ENCODE measurements around the gene RDH13. TPM values are rescaled to one million over a fixed set of nuclear protein-coding genes. Genes with fewer than 3 reads are reported as not detected.

RDH13 gene
- total and polyA plus RNA-seq, 10 of the 15 experiments (the other 5 are each of a cell fraction or from before 2014, with no cell fraction given), result 1.3 to 11.6 (median 8.9) TPM

DNA sequence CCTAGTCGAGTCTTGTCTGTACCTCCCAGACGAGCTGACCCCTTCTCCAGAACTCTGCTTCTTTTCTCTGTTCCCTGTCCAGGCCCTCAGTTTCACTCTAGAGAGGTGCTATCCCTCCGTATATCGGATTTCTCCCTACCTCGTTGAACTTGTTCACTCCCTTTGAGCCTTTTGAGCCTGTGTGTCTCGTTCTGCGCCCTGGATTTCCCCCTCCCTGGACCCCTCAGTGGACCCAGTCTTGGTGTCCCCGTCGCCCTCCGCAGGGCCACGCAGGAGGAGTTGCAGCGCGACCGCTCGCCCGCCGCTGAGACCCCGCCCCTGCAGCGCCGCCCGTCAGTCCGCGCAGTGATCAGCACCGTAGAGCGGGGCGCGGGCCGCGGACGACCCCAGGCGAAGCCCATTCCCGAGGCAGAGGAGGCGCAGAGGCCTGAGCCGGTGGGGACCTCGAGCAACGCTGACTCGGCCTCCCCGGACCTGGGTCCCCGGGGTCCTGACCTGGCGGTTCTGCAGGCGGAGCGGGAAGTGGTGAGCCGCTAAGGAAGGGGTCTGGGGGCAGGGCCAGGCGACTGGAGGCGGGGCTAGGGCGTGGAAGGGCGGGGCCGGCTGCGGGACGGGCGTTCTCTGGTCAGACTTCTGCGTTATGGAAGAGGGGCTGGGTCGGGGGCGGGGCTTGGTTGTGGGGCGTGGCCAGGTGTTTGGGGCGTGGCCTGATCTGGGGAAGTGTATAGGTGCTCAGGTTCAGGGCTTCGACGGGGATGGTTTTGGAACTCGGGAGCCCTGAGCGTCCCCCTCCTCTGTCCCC lies 18.2 kb upstream of the RDH13 start:
- H3K79me2 ChIP-seq (ENCODE audit: control insufficient read depth, insufficient read depth, low read length), result no peaks in the 10 kb centered on the region
- POLR2A ChIA-PET, result interaction anchor here (0.9 kb wide), 1 partner anchor 71 kb away, joined by 3 read pairs; no protein-coding TSS in a partner anchor
- CTCF ChIA-PET, result interaction anchor here (0.8 to 1.0 kb wide), 2 partner anchors 8 to 18 kb away, joined by 3 to 5 read pairs; partner anchors contain the start of gene RDH13
- H2AFZ ChIP-seq (ENCODE audit: control insufficient read depth, low read depth, low read length), result peak overlapping the region; percentile 79
- no peaks in the 10 kb centered on the region; a peak in 2 of 4 replicates for H3K27me3 ChIP-seq (replicated peaks in 1 of 2; ENCODE audit: control insufficient read depth in 2 of 2, insufficient read depth in 2 of 2, low read length in 1 of 2)
- H3K4me1 ChIP-seq (ENCODE audit: control insufficient read depth, insufficient read depth, low read length), result peaks cover 7% of the 10 kb centered on the region; the same call in 1 of the 2 replicates
- no peak for FAIRE-seq
- ATAC-seq, result peak; percentile 89
- peak overlapping the region; percentile 97 for H3K4me2 ChIP-seq (ENCODE audit: control insufficient read depth, insufficient read depth)
- RAD21 ChIA-PET (ENCODE audit: unreplicated experiment), result interaction anchor here (1.7 kb wide), 1 partner anchor 19 kb away, joined by 6 read pairs; the partner anchor contains the start of gene RDH13
- peak overlapping the region; percentile 60 for H3K4me3 ChIP-seq
- in situ Hi-C loops (cut with MboI) (no loop called here), intact Hi-C loops (cut with micrococcal nuclease; ENCODE audit: unreplicated experiment) (no loop called here)
- H3K9me3 ChIP-seq (replicated peaks; ENCODE audit: control insufficient read depth, insufficient read depth, low read length), result no peaks in the 10 kb centered on the region; the same call in 2 of the 3 replicates
- H3K9ac ChIP-seq (ENCODE audit: control insufficient read depth, insufficient read depth, low read length), result peak overlapping the region; percentile 13; the same call in 1 of the 2 replicates
- no peaks in the 10 kb centered on the region for H4K20me1 ChIP-seq (ENCODE audit: control insufficient read depth, insufficient read depth)
- H3K27ac ChIP-seq (ENCODE audit: control insufficient read depth, insufficient read depth), result no peak overlapping the region
- no peaks in the 10 kb centered on the region for H3K36me3 ChIP-seq (ENCODE audit: control insufficient read depth in 2 of 2, insufficient read depth in 2 of 2, low read length in 1 of 2)
- BruUV-seq (replicated peaks), result no TSS peak
- DNase-seq (ENCODE audit: low read depth, low spot score), result peak; percentile 35
- SMC1A ChIA-PET (ENCODE audit: uncharacterized antibody, unreplicated experiment), result no interaction called here
- 5% methylated on average over 39 of the region's 60 CpGs for WGBS (ENCODE audit: insufficient coverage, insufficient replicate concordance, low lambda C conversion rate, missing lambda C conversion rate)
- TF ChIP-seq, protein P1, sequence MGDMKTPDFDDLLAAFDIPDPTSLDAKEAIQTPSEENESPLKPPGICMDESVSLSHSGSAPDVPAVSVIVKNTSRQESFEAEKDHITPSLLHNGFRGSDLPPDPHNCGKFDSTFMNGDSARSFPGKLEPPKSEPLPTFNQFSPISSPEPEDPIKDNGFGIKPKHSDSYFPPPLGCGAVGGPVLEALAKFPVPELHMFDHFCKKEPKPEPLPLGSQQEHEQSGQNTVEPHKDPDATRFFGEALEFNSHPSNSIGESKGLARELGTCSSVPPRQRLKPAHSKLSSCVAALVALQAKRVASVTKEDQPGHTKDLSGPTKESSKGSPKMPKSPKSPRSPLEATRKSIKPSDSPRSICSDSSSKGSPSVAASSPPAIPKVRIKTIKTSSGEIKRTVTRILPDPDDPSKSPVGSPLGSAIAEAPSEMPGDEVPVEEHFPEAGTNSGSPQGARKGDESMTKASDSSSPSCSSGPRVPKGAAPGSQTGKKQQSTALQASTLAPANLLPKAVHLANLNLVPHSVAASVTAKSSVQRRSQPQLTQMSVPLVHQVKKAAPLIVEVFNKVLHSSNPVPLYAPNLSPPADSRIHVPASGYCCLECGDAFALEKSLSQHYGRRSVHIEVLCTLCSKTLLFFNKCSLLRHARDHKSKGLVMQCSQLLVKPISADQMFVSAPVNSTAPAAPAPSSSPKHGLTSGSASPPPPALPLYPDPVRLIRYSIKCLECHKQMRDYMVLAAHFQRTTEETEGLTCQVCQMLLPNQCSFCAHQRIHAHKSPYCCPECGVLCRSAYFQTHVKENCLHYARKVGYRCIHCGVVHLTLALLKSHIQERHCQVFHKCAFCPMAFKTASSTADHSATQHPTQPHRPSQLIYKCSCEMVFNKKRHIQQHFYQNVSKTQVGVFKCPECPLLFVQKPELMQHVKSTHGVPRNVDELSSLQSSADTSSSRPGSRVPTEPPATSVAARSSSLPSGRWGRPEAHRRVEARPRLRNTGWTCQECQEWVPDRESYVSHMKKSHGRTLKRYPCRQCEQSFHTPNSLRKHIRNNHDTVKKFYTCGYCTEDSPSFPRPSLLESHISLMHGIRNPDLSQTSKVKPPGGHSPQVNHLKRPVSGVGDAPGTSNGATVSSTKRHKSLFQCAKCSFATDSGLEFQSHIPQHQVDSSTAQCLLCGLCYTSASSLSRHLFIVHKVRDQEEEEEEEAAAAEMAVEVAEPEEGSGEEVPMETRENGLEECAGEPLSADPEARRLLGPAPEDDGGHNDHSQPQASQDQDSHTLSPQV (IDR thresholded peaks at IDR 0.05), result no peak
- TF ChIP-seq, protein P2, sequence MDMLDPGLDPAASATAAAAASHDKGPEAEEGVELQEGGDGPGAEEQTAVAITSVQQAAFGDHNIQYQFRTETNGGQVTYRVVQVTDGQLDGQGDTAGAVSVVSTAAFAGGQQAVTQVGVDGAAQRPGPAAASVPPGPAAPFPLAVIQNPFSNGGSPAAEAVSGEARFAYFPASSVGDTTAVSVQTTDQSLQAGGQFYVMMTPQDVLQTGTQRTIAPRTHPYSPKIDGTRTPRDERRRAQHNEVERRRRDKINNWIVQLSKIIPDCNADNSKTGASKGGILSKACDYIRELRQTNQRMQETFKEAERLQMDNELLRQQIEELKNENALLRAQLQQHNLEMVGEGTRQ (IDR thresholded peaks at IDR 0.05; ENCODE audit: borderline replicate concordance, low read depth, low read length), result no peak
- no peak for TF ChIP-seq RAD51 (IDR thresholded peaks at IDR 0.05)
- TF ChIP-seq PAX8 (IDR thresholded peaks at IDR 0.05), result no peak
- no peak for TF ChIP-seq CBX3 (IDR thresholded peaks at IDR 0.05; ENCODE audit: borderline replicate concordance, low read depth)
- TF ChIP-seq SPI1 (IDR thresholded peaks at IDR 0.05; ENCODE audit: borderline replicate concordance, insufficient read depth, low read depth, low read length), result 0 out of 2 replicates have a peak, but pooled peaks have one; percentile 12
- TF ChIP-seq TCF12 (IDR thresholded peaks at IDR 0.05; ENCODE audit: low read depth, low read length), result no peak
- TF ChIP-seq POLR2A (IDR thresholded peaks at IDR 0.05; ENCODE audit: low read depth, low read length), result peak; percentile 34; the same call in 1 of the 2 replicates
- TF ChIP-seq ATF2 (IDR thresholded peaks at IDR 0.05; ENCODE audit: low read length), result no peak
- TF ChIP-seq SP1 (IDR thresholded peaks at IDR 0.05; ENCODE audit: low read depth, low read length), result peak; percentile 7
- no peak for TF ChIP-seq ZBED1 (IDR thresholded peaks at IDR 0.05; ENCODE audit: borderline replicate concordance)
- no peak for TF ChIP-seq NR2C1 (IDR thresholded peaks at IDR 0.05)
- no peak for TF ChIP-seq CHD4 (IDR thresholded peaks at IDR 0.05)
- no peak for TF ChIP-seq IRF5 (IDR thresholded peaks at IDR 0.05; ENCODE audit: borderline replicate concordance)
- no peak for TF ChIP-seq CBX5 (IDR thresholded peaks at IDR 0.05; ENCODE audit: low read depth)

All from GM12878 (cell line).